Measurements from ENCODE around the gene GNAO1. TPM values are rescaled to one million over a fixed set of nuclear protein-coding genes. Genes with fewer than 3 reads are reported as not detected.

Gene GNAO1
- polyA plus RNA-seq, 5 donors: 20.6 to 27.7 (median 24.2) TPM

DNA sequence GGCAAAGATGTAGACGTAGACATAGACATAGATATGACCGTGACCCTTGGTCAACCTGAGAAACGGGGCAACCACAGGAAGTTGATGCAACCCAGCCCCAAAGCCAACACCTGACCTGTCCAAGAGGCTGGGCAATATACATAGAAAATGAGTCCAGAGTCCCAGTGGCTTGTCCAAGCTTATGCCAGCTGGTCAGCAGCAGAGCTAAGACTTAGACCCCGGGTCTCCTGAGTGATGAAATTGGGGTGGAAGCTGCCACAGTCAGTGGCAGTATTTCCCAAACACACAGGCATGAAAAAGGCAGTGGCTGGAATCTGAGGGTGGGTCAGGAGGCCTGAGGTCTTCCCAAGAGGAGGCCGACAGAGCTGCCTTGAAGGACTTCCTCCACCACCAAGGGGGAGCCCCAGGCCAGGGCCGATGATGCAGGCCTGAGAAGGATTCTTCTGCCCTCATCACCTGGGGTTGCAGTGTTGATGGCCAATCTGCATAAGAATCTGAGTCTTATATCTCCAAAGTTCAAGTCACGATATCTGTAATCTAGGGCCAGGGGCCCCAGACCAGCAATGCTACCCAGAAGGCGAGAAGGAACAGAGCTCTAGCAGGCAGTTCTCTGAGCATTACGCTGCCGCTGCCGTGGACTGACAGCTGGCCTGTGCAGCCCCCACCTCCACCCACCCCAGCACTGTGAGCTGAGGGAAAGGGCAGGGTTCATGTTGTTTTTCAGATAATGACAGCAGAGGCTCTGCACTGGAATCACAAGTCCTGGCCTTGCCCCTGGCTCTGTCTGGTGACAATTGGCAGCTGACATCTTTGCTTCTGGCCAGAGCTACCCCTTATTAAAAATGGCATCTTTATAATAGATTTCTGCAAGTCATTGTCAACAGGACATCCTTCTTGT lies 72.7 kb downstream of the GNAO1 start:
- DNase-seq: peak in 1 of 2 donors; percentile 46

DNA sequence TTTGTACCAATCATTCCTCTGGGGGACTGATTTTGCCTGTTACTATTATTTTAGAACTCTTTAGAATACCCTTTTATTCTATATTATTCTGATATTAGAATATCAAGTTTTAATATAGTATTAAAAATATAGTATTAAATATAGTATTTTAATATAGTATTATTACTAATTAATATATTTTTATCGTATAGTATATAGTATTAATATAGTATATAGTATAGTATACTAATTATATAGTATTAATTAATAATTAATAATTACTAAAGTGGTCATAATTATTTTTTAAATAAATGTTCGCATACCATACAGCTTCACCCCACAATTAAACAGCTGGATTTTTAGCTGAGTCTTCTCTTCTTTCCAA lies 73.3 kb downstream of the GNAO1 start:
- DNase-seq: no peak

GRCh38 chr16:56265184-56265583 lies 73.9 kb downstream of the GNAO1 start:
- DNase-seq: no peak

DNA sequence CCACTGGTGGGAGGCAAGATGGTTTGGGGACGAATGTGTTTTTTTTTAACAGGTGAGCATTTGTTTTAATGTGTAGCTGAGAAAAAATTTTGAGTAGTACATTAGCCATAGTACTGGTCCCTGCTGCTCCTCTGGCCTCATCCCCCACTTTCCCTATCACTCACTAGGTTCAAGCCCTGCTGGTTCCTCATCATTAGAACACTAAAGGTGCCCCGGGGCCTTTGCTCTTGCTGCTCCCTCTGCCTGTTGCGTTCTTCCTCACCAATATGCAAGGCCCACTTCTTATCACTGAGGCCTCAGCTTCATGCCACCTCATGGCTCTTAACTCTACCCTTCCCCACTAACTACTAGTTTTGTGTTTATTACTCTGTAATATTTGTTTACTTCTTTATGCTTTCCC lies 74.5 kb downstream of the GNAO1 start:
- DNase-seq: no peak

DNA sequence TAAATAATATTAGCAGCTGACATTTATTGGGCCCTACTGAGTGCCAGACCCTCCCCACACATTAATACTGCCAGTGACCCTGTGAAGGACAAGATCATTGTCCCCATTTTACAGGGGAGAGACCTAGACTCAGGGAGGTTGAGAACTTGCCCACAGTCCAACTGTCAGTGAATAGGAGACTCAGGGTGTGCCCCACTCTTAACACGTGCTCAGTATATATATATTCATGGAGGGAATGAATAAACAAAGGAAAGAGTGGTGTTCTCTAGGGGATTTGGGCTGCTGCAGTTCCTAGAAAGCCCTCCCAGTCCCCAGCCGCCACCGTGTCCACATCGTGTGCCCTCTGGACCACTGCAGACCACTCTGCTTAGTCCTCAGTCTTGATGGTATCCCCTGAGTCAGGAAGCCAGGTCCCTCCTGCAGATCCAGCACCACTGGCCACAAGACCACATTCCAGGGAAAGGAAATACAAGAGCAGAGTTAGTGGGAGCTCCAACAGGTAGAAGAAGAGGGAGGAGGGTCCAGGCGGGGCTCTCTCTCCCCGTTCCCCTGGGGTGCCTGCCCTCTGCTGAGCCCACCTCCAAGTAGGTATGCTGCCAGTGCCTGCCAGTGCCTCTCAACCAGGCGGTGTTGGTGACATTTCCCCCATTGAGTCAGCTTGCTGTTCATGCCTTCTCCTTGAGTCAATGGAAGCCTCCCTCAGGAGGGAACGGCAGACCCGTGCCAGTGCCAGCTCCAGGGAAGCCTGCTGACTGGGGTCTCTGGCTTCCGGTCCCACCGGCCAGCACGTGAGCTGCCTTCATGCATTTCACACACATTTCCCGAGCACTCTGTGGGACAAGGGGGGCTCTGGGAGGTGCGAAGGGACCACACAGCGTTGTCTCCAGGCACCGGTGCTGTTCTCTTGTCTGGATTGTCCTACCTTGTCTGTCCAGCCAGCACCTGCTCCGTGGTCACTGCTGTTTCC lies 75.6 kb downstream of the GNAO1 start:
- DNase-seq: no peak

DNA sequence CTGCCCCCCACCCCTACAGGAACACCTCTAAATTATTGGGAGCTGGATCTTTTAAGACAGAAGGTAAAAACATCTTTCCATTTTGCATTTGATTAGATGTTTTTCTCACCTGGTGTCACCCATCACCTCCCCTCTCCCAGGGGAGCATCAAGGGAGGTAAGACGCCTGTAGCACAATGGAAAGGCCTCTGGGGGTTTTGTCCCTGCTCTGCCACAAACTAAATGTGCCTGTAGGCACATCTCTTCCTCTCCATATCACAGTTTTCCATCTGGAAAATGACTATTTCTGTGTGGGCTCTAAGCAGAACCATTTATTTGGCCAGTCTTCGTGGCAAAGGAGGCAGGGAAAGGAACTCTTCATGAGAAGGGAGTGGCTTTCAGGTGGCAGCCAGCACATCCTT lies 76.6 kb downstream of the GNAO1 start:
- DNase-seq: no peak

DNA sequence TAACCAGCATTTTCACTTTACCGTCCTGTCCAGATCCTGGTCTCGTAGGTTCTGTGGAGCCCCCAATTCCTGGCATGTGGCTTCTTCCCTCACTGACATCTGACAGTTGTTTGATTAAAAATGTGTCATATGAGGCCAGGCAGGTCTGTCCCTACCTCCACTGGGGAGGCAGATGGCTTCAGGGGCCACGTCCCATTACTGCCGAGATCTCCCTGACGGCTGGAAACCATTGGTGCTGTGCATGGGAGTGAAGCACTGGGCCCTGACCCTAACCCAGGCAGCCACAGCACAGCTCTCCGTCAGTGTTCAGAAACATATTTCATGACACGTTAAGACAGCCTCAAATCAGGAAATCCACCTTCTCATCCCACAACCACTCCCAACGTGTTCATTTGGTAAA lies 77.5 kb downstream of the GNAO1 start:
- no peak for DNase-seq

- no peak for DNase-seq
Observed at GRCh38 chr16:56269281-56269680, 78.0 kb downstream of the GNAO1 start.

DNA sequence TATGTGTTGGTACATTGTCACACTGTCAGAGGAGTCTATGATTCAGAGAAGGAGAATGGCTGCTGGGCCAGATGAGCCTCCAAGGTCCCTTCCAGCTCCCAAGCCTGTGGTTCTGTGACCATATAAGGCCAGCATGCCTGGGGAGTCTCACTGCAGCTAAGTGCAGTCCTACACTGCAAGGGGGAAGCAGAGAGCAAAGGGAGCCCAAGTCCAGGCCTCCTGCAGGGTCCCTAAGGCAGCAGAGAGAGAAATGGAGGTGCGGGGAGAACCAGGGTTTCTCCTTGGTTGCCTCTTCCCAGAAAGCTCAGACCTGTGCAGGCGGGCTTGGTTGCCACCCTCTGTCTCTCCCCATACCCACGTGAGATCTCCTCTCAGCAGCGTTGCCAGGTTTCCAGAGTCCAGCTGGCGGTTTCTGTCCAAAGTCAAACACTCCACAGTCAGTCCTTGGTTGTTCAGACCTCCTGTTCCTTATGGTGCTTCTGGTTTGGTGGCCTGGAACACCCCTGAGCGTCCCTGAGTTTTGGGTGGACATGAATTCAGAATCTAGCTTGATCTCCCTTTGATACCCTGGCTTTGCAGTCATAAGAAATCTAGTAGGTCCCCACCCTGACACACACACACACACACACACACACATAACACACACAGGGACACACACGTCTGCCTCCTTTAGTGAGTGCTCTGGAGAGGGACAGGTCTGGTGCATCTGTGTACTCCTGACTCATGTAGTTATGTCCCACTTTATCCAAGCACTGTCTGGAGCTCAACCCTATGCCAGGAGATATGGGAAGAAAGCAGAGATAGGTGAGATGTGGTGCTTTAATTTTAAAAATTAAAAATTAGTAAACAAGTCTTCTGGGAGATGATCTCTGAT lies 78.8 kb downstream of the GNAO1 start:
- no peak for DNase-seq

GRCh38 chr16:56270828-56271227 lies 79.5 kb downstream of the GNAO1 start:
- DNase-seq: no peak

DNA sequence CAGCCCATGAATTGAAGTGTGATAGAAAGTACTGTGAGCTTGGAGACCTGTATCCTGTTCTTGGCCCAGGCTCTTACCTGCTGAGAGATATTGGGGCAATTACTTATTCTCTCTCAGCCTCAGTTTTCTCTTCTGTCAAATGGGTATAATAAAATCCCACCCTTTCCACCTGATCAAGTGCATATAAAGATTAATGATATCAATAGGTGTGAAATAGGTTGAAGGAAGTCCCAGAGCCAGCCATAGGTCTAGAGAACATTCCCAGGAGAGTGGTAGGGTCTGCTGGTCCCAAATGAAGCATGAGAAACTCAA lies 81.2 kb downstream of the GNAO1 start:
- DNase-seq: no peak

DNA sequence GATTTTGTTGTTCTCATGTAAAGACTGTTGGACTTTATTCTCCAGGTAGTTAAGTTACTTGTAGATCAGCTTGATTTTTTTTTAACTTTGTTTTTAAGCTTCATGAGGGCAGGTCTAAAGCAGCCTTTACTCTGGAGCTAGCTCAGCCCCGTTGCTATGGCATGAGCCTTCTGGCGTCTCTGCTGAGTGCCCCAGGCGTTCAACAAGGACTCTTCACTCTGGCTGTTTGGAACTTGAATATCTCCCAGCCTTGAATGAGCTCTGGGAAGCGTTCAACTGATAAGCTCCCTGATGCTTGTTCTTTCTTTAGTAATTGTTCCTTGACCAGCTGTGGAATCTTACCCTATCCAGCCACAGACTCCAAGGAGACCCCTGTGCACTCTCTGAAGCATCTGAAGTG lies 82.3 kb downstream of the GNAO1 start:
- DNase-seq: no peak

DNA sequence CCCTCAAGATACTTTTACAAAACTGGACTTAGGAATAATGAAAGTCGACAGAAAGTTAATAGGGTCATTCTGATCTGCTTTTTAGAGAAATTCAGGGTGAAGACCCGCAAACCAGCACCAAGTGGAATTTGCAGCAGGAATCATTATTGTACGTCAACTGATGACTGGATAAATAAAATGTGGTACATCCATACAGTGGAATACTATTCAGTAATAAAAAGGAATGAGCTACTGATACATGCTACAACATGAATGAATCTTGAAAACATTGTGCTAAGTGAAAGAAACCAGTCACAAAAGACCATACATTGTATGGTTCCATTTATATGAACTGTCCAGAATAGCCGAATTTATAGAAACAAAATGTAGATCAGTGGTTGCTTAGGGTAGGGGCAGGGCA lies 83.1 kb downstream of the GNAO1 start:
- no peak for DNase-seq

DNA sequence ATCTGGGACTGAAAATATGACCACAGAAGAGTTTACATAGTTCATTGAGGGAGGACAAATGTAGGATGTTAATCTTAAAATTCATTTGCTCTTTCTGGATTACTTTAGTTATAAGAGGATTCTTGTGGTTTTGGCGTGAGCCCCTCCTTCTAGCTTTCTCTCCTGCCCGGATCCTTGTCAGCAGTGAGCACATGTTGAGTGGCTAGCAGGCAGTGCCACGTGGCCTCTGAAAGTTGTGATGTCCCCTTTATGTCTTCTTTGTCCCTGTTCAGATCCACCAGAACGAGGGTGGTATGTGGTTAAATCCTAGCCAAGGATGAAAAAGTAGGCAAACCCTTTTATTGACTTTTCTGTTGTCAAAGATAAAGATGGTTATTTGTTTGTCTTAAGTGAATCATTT lies 83.8 kb downstream of the GNAO1 start:
- no peak for DNase-seq

GRCh38 chr16:56275801-56276200 lies 84.5 kb downstream of the GNAO1 start:
- DNase-seq: no peak

DNA sequence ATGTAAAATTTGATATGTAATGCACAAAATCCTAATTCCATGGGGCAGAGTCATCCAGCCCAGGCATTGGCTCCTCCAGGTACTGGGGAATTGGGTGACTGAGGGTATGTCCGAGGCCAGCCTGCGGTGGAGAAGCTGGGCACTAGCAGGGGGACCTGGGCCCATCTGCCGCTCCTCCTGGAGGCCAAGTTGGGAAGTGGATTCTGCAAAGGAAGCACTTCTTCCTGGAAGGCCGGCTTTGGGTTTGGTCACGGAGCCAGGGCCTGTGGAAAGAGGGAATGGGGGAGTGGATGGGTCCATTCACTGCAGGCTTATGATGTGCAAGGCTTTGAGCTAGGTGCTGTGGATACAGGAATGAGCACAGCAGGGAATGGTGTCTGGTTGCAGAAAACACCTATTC lies 85.8 kb downstream of the GNAO1 start:
- no peak for DNase-seq

GRCh38 chr16:56278196-56278855 lies 87.0 kb downstream of the GNAO1 start:
- no peak for DNase-seq

GRCh38 chr16:56279132-56279531 lies 87.8 kb downstream of the GNAO1 start:
- DNase-seq: no peak

- no peak for DNase-seq
Observed at GRCh38 chr16:56279914-56280313, 88.6 kb downstream of the GNAO1 start.

GRCh38 chr16:56281249-56281805 lies 90.0 kb downstream of the GNAO1 start:
- no peak for DNase-seq

- no peak for DNase-seq
Observed at GRCh38 chr16:56282451-56282850, 91.2 kb downstream of the GNAO1 start.
